PC-9 (cell line): Measurements from ENCODE around the gene RNASE8.

ENCODE experiments used
- EZH2 ChIP-seq: fragments of 200-600 bp; sonication (generic); IDR thresholded peaks from 2 replicates; pipeline ENCODE4 v1.8.0; 2017; ENCODE audit warnings: antibody characterized with exemption, low read depth
- TF ChIP-seq, protein P1 (sequence below): fragments of 200-600 bp; sonication (generic); conservative IDR thresholded peaks from 2 replicates; pipeline ENCODE4 v1.6.1; 2017; ENCODE audit warnings: mixed run types, antibody characterized with exemption, mild to moderate bottlenecking, moderate library complexity

DNA sequence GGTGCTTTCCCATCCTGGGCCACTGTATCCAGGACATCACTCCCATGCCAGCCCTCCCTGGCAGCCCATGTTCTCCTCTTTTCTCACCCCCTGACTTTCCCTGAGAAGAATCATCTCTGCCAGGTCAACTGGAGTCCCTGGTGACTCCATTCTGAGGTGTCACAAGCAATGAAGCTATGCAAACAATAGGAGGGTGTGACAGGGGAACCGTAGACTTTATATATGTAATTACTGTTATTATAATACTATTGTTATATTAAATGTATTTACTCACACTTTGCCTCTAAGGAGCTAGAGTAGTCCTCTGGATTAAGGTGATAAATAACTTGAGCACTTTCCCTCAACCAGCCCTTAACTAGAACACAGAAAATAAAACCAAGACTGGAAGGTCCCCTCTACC is 31.6 kb downstream of the RNASE8 start:
- TF ChIP-seq, protein P1, sequence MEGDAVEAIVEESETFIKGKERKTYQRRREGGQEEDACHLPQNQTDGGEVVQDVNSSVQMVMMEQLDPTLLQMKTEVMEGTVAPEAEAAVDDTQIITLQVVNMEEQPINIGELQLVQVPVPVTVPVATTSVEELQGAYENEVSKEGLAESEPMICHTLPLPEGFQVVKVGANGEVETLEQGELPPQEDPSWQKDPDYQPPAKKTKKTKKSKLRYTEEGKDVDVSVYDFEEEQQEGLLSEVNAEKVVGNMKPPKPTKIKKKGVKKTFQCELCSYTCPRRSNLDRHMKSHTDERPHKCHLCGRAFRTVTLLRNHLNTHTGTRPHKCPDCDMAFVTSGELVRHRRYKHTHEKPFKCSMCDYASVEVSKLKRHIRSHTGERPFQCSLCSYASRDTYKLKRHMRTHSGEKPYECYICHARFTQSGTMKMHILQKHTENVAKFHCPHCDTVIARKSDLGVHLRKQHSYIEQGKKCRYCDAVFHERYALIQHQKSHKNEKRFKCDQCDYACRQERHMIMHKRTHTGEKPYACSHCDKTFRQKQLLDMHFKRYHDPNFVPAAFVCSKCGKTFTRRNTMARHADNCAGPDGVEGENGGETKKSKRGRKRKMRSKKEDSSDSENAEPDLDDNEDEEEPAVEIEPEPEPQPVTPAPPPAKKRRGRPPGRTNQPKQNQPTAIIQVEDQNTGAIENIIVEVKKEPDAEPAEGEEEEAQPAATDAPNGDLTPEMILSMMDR, result no peak
- no peak for TF ChIP-seq EZH2
